ENCODE measurements around the gene ITPR2. TPM values are rescaled to one million over a fixed set of nuclear protein-coding genes. Genes with fewer than 3 reads are reported as not detected.
"Not testable (repeated sequence)": the region's sequence is repeated elsewhere in the genome, so short reads cannot be mapped to it uniquely, and the experiment has no call there.

ITPR2 gene
- total RNA-seq, 1 donor from 2014 or later: 74.5 TPM

DNA sequence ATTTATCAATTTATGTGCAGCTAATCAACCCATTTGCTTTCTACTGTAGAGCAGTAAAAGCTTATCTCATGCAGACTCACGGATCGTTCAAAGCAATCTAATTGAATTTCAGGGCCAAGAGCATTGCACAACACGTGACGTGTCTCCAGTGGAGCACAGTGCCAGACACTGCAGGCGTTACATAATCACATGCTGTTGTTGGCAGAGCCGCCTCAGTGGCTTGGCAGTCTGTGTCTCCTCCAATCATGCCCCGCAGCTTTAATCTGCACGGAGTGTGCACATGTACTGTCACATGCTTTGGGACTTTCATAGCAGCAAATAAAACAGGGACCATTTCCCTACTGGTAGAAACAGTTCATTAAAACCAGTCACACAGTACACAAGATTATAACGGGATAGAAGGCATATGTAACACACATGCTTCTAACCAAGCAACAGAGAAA, 309.3 kb downstream of the ITPR2 start:
- Mint-ChIP-seq H3K4me1 (peaks cover 20% of the 10 kb centered on the region), H3K27me3 (no peaks in the 10 kb centered on the region), H3K27ac (no peak overlapping the region), H3K9me3 (peaks cover 11% of the 10 kb centered on the region), H3K36me3 (ENCODE audit: low read depth) (peaks cover 36% of the 10 kb centered on the region), H3K4me3 (no peak overlapping the region)
- ChIA-PET POLR2A (interaction anchor here (0.6 kb wide), 1 partner anchor 376 kb away, joined by 10 read pairs; no protein-coding TSS in a partner anchor), CTCF (interaction anchor here (1.4 to 6.2 kb wide), 4 partner anchors 10 to 427 kb away, joined by 4 to 46 read pairs (median 26); no protein-coding TSS in a partner anchor)
- ATAC-seq (ENCODE audit: low read depth) (no peak), DNase-seq (no peak)
- intact Hi-C loops (cut with micrococcal nuclease): no loop called here
- TF ChIP-seq, protein P1, sequence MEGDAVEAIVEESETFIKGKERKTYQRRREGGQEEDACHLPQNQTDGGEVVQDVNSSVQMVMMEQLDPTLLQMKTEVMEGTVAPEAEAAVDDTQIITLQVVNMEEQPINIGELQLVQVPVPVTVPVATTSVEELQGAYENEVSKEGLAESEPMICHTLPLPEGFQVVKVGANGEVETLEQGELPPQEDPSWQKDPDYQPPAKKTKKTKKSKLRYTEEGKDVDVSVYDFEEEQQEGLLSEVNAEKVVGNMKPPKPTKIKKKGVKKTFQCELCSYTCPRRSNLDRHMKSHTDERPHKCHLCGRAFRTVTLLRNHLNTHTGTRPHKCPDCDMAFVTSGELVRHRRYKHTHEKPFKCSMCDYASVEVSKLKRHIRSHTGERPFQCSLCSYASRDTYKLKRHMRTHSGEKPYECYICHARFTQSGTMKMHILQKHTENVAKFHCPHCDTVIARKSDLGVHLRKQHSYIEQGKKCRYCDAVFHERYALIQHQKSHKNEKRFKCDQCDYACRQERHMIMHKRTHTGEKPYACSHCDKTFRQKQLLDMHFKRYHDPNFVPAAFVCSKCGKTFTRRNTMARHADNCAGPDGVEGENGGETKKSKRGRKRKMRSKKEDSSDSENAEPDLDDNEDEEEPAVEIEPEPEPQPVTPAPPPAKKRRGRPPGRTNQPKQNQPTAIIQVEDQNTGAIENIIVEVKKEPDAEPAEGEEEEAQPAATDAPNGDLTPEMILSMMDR (IDR thresholded peaks at IDR 0.05): no peak

DNA sequence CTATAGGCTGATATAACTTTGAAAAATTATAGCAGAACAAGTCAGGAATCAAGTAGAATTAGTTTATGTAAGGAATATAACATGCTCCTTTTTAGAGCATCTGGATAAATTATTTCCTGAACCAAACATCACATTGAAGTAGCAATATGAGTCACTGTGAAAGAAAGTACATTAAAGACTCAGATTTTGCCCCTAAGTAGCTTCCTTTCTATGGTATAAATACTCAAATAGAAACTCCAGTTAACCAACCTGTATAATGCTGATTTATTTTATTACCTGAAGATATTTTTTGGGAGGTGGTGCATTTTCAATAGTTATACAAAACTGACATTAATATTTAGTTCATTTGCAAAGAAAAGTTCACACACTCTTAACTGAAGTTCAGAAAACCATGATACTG, 312.1 kb downstream of the ITPR2 start:
- Mint-ChIP-seq H3K27me3 (no peaks in the 10 kb centered on the region), H3K4me3 (no peak overlapping the region), H3K36me3 (ENCODE audit: low read depth) (peaks cover 19% of the 10 kb centered on the region), H3K9me3 (peaks cover 9% of the 10 kb centered on the region), H3K4me1 (peaks cover 23% of the 10 kb centered on the region), H3K27ac (no peak overlapping the region)
- CTCF ChIA-PET: interaction anchor here (1.1 to 6.2 kb wide), 2 partner anchors 91 to 400 kb away, joined by 4 to 46 read pairs; no protein-coding TSS in a partner anchor
- intact Hi-C loops (cut with micrococcal nuclease): loop anchor here (2.0 kb wide), 1 partner anchor 48 kb away; no protein-coding TSS in a partner anchor
- no peak for ATAC-seq (ENCODE audit: low read depth)
- DNase-seq: no peak
- TF ChIP-seq, protein P1 (IDR thresholded peaks at IDR 0.05): no peak
- POLR2A ChIA-PET: interaction anchor here (1.4 kb wide), 1 partner anchor 398 kb away, joined by 3 read pairs; no protein-coding TSS in a partner anchor

DNA sequence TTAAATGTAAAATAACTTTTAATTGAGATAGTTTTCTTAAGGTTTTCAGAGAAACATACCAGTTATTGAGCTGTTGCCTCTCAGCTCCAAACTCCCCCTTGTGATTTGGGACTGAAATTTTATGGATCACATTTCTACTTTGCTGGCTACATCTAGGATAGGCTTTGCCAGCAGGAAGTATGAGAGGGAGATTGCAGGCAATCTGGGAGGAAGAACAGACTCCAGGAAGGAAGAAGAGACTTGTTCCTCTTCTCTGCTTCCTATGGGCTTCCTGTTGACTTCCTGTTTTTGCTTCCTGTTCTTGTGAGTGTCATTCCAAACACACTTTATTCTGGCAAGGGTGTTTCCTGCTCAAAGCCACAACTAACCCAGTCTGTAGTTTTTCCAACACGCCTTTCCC, 312.9 kb downstream of the ITPR2 start:
- DNase-seq (no peak), ATAC-seq (ENCODE audit: low read depth) (no peak)
- no peak overlapping the region for H3K27ac Mint-ChIP-seq
- H3K9me3 Mint-ChIP-seq: peaks cover 5% of the 10 kb centered on the region
- TF ChIP-seq, protein P1 (IDR thresholded peaks at IDR 0.05): no peak
- no peaks in the 10 kb centered on the region for H3K27me3 Mint-ChIP-seq
- CTCF ChIA-PET: interaction anchor here (0.6 to 6.2 kb wide), 3 partner anchors 91 to 1131 kb away, joined by 3 to 46 read pairs (median 4); no protein-coding TSS in a partner anchor
- intact Hi-C loops (cut with micrococcal nuclease): loop anchor here (2.0 kb wide), 1 partner anchor 47 kb away; no protein-coding TSS in a partner anchor
- peaks cover 23% of the 10 kb centered on the region for H3K4me1 Mint-ChIP-seq
- H3K4me3 Mint-ChIP-seq: no peak overlapping the region
- POLR2A ChIA-PET: interaction anchor here (1.4 kb wide), 1 partner anchor 397 kb away, joined by 3 read pairs; no protein-coding TSS in a partner anchor
- peaks cover 11% of the 10 kb centered on the region for H3K36me3 Mint-ChIP-seq (ENCODE audit: low read depth)

DNA sequence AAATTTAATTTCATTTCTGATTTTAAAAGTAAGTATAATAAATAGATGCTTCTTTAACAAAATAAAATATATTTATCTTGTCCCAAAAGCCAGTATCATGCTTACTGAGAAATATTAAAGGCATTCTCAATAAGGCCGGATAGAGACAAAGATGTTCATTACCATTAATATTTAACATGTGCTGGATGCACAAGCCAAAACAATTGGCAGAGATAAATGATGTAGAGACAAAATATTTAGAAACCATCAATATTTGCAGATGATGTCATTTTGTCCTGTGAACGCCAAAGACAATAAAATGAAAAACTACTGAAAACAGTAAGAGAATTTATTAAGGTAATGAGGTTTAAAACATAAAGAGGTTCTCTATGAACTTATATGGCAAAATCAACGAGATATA, 313.5 kb downstream of the ITPR2 start:
- H3K4me3 Mint-ChIP-seq: no peak overlapping the region
- TF ChIP-seq, protein P1 (IDR thresholded peaks at IDR 0.05): no peak
- intact Hi-C loops (cut with micrococcal nuclease): no loop called here

DNA sequence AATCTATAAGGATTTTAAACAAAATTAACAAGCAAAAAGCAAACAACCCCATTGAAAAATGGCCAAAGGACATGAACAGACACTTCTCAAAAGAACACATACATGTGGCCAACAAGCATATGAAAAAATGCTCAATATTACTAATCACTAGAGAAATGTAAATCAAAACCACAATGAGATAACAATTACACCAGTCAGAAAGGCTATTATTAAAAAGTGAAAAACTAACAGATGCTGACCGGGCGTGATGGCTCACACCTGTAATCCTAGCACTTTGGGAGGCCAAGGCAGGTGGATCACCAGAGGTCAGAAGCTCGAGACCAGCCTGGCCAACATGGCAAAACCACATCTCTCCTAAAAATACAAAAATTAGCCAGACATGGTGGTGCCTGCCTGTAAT, 315.7 kb downstream of the ITPR2 start:
- not testable (repeated sequence) for DNase-seq, H3K27ac Mint-ChIP-seq

More for the DNA sequence above, 313.5 kb downstream of the ITPR2 start:
- Mint-ChIP-seq H3K27ac (no peak overlapping the region), H3K27me3 (no peaks in the 10 kb centered on the region), H3K36me3 (ENCODE audit: low read depth) (peaks cover 10% of the 10 kb centered on the region), H3K4me1 (peaks cover 23% of the 10 kb centered on the region), H3K9me3 (peaks cover 5% of the 10 kb centered on the region)
- no peak for DNase-seq
- no peak for ATAC-seq (ENCODE audit: low read depth)
- POLR2A ChIA-PET: no interaction called here
- CTCF ChIA-PET: no interaction called here

More for the DNA sequence above, 315.7 kb downstream of the ITPR2 start:
- H3K9me3 Mint-ChIP-seq; H3K4me3 Mint-ChIP-seq; H3K27me3 Mint-ChIP-seq; ATAC-seq (ENCODE audit: low read depth); intact Hi-C loops (cut with micrococcal nuclease); POLR2A ChIA-PET; CTCF ChIA-PET; H3K36me3 Mint-ChIP-seq (ENCODE audit: low read depth): not testable (repeated sequence)
- peaks cover 23% of the 10 kb centered on the region for H3K4me1 Mint-ChIP-seq

All from activated B cell treated with CpG ODN at 0.5 μM for 24 hours (primary cell).